ENCODE measurements around the gene BAIAP3.
"Not testable (repeated sequence)": the region's sequence is repeated elsewhere in the genome, so short reads cannot be mapped to it uniquely, and the experiment has no call there.

BAIAP3 gene, protein sequence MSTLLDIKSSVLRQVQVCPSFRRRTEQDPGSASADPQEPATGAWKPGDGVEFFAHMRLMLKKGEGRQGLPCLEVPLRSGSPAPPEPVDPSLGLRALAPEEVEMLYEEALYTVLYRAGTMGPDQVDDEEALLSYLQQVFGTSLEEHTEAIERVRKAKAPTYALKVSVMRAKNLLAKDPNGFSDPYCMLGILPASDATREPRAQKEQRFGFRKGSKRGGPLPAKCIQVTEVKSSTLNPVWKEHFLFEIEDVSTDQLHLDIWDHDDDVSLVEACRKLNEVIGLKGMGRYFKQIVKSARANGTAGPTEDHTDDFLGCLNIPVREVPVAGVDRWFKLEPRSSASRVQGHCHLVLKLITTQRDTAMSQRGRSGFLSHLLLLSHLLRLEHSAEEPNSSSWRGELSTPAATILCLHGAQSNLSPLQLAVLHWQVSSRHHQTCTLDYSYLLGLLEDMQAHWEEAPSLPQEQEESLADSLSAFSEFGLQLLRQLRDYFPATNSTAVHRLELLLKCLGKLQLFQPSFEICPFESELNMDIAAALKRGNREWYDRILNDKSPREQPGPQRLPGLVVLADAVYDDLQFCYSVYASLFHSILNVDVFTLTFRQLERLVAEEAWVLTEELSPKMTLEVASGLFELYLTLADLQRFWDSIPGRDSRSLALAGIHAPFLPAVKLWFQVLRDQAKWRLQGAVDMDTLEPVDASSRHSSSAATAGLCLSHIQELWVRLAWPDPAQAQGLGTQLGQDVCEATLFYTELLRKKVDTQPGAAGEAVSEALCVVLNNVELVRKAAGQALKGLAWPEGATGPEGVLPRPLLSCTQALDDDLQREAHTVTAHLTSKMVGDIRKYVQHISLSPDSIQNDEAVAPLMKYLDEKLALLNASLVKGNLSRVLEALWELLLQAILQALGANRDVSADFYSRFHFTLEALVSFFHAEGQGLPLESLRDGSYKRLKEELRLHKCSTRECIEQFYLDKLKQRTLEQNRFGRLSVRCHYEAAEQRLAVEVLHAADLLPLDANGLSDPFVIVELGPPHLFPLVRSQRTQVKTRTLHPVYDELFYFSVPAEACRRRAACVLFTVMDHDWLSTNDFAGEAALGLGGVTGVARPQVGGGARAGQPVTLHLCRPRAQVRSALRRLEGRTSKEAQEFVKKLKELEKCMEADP

GRCh38 chr16:1333149-1333812 is at the start of gene BAIAP3:
BAIAP3 (plus strand) TSS chr16:1333645; CDS start chr16:1338550, 4,905 bp downstream.
- FAIRE-seq: no peak

- FAIRE-seq: no peak
Measured at GRCh38 chr16:1283996-1284616, 49.3 kb upstream of the BAIAP3 start.

GRCh38 chr16:1285669-1286512 is 47.6 kb upstream of the BAIAP3 start:
- FAIRE-seq: no peak

- FAIRE-seq: no peak
Measured at GRCh38 chr16:1286513-1287094, 46.8 kb upstream of the BAIAP3 start.

DNA sequence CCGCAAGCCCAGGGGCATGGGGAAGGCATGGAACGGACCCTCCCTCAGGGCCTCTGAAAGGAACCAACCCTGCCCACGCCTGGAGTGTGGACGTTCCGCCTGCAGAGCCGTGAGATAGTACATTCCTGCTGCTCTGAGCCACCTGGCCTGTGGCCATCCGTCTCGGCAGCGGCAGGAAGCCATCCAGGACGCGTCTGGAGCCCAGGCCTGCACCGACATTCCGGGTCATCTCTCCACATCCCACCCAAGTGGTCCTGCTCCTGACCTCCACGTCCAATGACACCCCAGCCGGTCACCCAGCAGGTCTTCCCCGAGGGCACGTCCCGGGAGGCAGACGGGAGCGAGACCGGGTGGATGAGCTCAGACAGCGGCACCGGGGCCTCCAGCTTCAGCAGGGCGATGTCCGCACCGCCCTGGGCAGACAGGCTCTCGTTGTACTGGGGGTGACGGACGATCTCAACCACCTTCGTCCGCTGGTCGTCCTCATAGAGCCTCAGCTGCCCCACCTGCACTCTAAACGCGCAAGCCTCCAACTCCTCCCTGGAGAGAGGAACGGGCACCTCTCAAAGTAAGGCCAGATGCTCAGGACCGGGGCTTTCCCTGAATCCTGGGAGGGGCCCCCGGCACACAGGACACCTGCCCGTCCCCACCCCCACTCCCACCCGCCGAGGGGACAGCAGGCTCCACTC is 45.3 kb upstream of the BAIAP3 start:
- FAIRE-seq: no peak

- FAIRE-seq: no peak
Measured at GRCh38 chr16:1288813-1289476, 44.5 kb upstream of the BAIAP3 start.

- no peak for FAIRE-seq
Measured at GRCh38 chr16:1289477-1289866, 44.0 kb upstream of the BAIAP3 start.

DNA sequence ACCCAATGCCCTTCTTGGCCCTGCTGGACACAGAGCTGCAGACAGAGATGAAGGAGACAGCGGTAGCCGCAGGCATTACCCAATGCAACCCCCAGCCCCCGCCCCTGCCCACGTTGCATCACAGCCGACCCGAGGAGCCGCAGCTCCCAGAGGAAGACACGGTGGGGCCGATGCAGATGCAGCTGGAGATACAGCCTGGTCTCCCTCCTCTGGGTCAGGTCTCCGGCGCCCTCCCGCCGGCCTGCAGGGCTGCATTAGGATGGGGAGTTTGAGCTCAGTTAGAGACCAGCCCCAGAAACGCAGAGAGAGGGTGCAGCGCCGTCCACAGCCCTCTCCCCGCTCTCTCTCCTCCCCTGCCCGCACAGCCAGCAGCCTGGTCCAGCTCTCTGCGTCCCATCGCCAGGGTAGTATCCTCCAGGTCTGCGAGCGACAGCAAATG is 43.4 kb upstream of the BAIAP3 start:
- FAIRE-seq: no peak

GRCh38 chr16:1290860-1291575 is 42.4 kb upstream of the BAIAP3 start:
- no peak for FAIRE-seq

DNA sequence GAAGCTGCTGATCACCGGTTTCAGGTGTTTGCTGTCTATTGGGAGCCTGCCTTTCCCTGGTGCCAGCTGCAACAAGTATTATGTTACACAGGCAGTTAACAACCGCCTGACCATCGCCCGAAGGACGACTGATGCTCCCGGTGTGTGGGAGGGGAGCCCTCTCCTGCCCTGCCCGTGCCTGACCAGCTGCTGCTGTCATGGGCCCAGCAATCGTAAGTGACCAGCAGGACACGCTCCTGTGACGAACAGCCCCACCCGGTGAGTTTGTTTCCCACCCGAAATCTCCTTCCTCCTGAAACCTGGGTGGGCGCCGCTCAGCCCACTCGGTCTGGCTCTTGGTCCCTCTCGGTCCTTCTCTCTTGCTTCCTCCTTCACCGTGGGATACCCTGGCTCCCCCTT is 41.9 kb upstream of the BAIAP3 start:
- no peak for FAIRE-seq

DNA sequence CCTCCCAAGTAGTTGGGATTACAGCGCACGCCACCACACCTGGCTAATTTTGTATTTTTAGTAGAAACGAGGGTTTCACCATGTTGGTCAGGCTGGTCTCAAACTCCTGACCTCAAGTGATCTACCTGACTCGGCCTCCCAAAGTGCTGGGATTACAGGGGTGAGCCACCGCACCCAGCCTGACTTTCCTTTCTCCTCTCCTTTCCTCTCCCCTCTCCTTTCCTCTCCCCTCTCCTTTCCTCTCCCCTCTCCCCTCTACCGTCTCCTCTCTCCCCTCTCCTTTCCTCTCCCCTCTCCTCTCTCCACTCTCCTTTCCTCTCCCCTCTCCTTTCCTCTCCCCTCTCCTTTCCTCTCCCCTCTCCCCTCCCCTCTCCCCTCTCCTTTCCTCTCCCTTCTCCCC is 41.2 kb upstream of the BAIAP3 start:
- not testable (repeated sequence) for FAIRE-seq

- not testable (repeated sequence) for FAIRE-seq
Measured at GRCh38 chr16:1292808-1293207, 40.6 kb upstream of the BAIAP3 start.

GRCh38 chr16:1293921-1294656 is 39.4 kb upstream of the BAIAP3 start:
- no peak for FAIRE-seq

GRCh38 chr16:1295465-1295864 is 38.0 kb upstream of the BAIAP3 start:
- no peak for FAIRE-seq

- FAIRE-seq: not testable (repeated sequence)
Measured at GRCh38 chr16:1296688-1297017, 36.8 kb upstream of the BAIAP3 start.

DNA sequence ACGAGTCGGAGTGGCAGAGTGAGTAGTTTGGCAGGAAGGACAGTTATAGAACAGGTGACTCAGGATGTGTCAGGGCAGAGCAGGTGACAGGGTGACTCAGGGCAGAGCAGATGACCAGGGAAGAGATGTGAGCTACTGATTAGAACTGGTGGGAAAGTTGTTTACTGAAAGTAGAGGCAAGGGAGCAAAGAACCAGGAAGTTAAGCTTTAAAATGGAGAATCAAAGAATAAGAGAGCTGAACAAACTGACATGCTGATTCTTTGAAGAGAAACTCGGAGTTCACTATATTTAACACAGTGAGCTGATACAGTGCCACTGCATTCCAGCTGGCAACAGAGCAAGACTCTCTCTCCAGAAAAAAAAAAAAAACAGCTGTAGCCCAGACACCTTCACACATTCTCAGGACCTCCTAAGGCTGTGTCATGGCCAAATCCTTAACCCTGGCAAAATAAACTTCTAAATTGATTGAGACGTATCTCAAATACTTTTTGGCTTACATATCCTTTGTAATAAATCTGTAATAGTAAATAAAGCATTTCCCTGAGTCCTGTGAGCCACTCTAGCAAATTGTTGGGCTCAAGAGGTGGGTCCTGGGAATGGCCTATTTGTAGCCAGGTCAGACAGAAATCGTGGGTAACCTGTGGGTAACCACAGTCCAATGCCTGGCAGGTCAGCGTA is 36.3 kb upstream of the BAIAP3 start:
- no peak for FAIRE-seq

- FAIRE-seq: no peak
Measured at GRCh38 chr16:1298406-1298805, 35.0 kb upstream of the BAIAP3 start.
